Fibroblast of skin of back (primary cell): ENCODE measurements around the gene UBTD2. TPM values are rescaled to one million over a fixed set of nuclear protein-coding genes. Genes with fewer than 3 reads are reported as not detected.
"Not testable (repeated sequence)": the region's sequence is repeated elsewhere in the genome, so short reads cannot be mapped to it uniquely, and the experiment has no call there.

Experiments used
- DNase-seq: peaks from one replicate; pipeline ENCODE4 v3.0.0-alpha.2; 2013
- polyA plus RNA-seq, 2 experiments: library from polyadenylated mRNA; unstranded; fragments of 120-200 nt; gene quantifications; one replicate each; pipeline ENCODE4 v1.2.1, GENCODE V29; 2013; ENCODE audit not compliant: insufficient read length in 2 of 2

Gene UBTD2
- 35.7 TPM for polyA plus RNA-seq (2013, experiment 1 of 2; ENCODE audit: insufficient read length)
- 34.2 TPM for polyA plus RNA-seq (2013, experiment 2 of 2; ENCODE audit: insufficient read length)

GRCh38 chr5:172283020-172283861 lies at the start of gene UBTD2:
Gene UBTD2 (minus strand): TSS chr5:172283764. CDS start chr5:172283665, 99 bp downstream.
- peak; percentile 83 for DNase-seq

GRCh38 chr5:172326901-172327300 lies 43.3 kb upstream of the UBTD2 start:
- not testable (repeated sequence) for DNase-seq

- DNase-seq, result no peak
Observed at GRCh38 chr5:172325452-172325851, 41.9 kb upstream of the UBTD2 start.

GRCh38 chr5:172322028-172322965 lies 38.7 kb upstream of the UBTD2 start:
- DNase-seq, result no peak

- no peak for DNase-seq
Observed at GRCh38 chr5:172321593-172321992, 38.0 kb upstream of the UBTD2 start.

- DNase-seq, result peak; percentile 16
Observed at GRCh38 chr5:172319708-172320441, 36.3 kb upstream of the UBTD2 start.

GRCh38 chr5:172315587-172316493 lies 32.3 kb upstream of the UBTD2 start:
- DNase-seq, result no peak

GRCh38 chr5:172313915-172314314 lies 30.4 kb upstream of the UBTD2 start:
- DNase-seq, result no peak

GRCh38 chr5:172312286-172312685 lies 28.7 kb upstream of the UBTD2 start:
- peak; percentile 31 for DNase-seq

GRCh38 chr5:172311605-172312004 lies 28.0 kb upstream of the UBTD2 start:
- no peak for DNase-seq

- no peak for DNase-seq
Observed at GRCh38 chr5:172311026-172311425, 27.5 kb upstream of the UBTD2 start.

- no peak for DNase-seq
Observed at GRCh38 chr5:172305380-172305779, 21.8 kb upstream of the UBTD2 start.

- DNase-seq, result no peak
Observed at GRCh38 chr5:172303572-172304335, 20.2 kb upstream of the UBTD2 start.

- DNase-seq, result no peak
Observed at GRCh38 chr5:172303162-172303561, 19.6 kb upstream of the UBTD2 start.

GRCh38 chr5:172302047-172302710 lies 18.6 kb upstream of the UBTD2 start:
- no peak for DNase-seq

GRCh38 chr5:172299916-172300439 lies 16.4 kb upstream of the UBTD2 start:
- peak; percentile 51 for DNase-seq

GRCh38 chr5:172294831-172295230 lies 11.3 kb upstream of the UBTD2 start:
- DNase-seq, result no peak

GRCh38 chr5:172293745-172294342 lies 10.3 kb upstream of the UBTD2 start:
- no peak for DNase-seq

- DNase-seq, result peak; percentile 75
Observed at GRCh38 chr5:172293054-172293744, 9.6 kb upstream of the UBTD2 start.
